GM12891 (cell line): ENCODE results near the gene VWA5A.

ENCODE experiments used
- POLR2A ChIP-seq: IDR thresholded peaks from 2 replicates; pipeline ENCODE4 v1.6.1; 2011; ENCODE audit warnings: low read depth, low read length, control low read depth
- POLR2AphosphoS5 ChIP-seq: IDR thresholded peaks from 2 replicates; pipeline ENCODE4 v1.6.1; 2011; ENCODE audit warnings: low read depth, low read length, control low read depth
- POU2F2 ChIP-seq: IDR thresholded peaks from 2 replicates; pipeline ENCODE4 v1.6.1; 2011; ENCODE audit warnings: low read depth, mild to moderate bottlenecking, control low read depth, low read length, moderate library complexity
- TAF1 ChIP-seq: IDR thresholded peaks from 2 replicates; pipeline ENCODE4 v1.6.1; 2011; ENCODE audit warnings: low read depth, low read length, control low read depth

- TF ChIP-seq TAF1 (no peak), POLR2AphosphoS5 (no peak), POLR2A (no peak), POU2F2 (no peak)
These were observed 20.5 kb upstream of the VWA5A start for GRCh38 chr11:124094731-124095130.
